Posterior cingulate gyrus (tissue), 11 donors: ENCODE results near the gene FAM227A.
"Not testable (repeated sequence)": the region's sequence is repeated elsewhere in the genome, so short reads cannot be mapped to it uniquely, and the experiment has no call there.

ENCODE experiments used
- DNase-seq, 10 donors: peaks; one replicate each; pipeline versions ENCODE4 v3.0.0 to v3.0.0-alpha.2; 2020 to 2021; ENCODE audit warnings: mixed read lengths in 3 of 10
- intact Hi-C: fragments of 100-400 bp; cut with DNase I; formaldehyde crosslinking; loops from one replicate; pipeline ENCODE4 v1.15.1; 2023

The FAM227A gene

DNA sequence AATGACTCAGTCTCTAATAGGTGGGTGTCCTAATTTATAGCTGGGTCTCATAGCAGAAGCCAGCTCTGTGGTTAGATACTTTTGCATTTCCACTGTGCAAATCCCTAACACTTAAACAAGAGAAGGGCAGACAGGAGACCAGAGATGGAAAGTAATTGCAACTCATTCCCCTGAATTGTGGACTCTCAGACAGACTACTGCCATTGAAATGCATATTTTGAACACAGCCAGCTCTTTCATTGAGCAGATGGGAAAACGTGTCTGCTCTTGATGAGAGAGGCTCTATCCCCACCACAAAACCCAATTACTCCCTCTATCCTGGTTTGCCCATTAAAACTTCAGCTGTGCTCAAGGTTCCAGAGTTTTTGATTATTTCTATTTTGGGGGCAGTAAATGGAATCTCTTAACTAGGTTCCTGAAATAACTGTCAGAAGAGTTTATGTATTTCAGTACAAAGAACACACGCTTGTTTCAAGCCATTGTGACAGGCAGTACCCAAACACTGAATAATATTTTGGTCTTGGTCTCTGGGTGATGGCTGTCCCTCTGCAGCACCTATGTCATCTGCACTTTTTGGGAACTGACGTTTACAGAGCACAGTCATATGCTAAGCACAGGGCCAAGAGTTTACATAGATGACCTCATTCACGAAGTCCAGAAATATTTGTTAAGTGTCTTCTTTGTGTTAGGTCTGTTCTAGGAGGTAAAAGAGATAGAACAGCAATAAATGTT is 41.7 kb downstream of the FAM227A start:
- intact Hi-C loops: no loop called here
- no peak for DNase-seq

DNA sequence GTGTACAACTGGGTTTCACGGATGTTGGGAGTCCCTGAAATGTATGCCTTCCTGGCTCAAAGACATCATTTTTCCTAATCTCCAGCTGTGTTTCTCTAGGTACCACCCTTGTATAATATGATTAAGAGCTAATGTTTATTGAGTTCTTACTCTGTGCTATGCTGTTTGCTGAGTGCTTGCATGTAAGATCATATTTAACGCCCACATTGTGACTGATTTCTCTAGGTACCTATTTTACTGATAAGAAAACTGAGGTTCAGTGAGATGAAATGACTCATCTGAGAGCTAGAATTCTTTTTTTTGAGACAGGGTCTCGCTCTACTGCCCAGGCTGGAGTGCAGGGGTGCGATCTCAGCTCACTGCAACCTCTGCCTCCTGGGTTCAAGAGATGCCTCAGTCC is 42.6 kb downstream of the FAM227A start:
- intact Hi-C loops: no loop called here
- DNase-seq: no peak

DNA sequence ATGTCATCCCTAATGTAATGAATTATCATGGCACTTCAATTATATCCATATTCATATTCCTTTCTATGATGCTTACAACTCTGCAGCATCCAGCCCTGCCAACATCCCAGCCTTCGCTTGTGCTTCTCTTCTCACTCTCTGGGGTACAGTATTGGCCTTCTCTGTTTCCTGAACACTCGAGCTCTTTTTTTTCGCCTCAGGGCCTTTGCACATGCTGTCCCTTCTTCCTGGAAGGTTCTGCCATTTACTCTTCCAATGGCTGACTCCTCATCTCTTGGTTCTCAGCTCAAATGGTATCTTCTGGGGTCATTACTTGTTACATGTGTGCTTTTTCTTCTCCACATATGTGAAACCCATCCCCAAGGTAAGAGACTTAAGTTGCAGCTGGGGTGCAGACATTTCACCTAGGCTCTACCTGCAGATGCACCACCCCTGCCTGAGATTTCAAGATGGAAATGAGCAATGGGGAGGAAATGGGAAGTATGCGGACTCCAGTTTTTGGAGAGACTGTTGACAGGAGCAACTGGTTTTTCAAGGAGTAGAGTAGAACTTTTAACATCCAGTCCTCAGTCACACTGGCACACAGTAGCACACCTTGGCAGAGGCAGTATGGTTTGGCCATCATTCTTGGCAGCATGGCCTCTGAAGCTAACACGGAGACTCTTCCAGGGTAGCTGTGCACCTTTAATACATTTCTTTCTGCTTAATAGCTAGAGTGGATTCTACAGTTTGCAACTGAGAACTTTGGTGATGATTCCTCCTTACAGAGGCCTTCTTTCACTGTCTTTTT is 43.8 kb downstream of the FAM227A start:
- intact Hi-C loops: no loop called here
- no peak for DNase-seq

DNA sequence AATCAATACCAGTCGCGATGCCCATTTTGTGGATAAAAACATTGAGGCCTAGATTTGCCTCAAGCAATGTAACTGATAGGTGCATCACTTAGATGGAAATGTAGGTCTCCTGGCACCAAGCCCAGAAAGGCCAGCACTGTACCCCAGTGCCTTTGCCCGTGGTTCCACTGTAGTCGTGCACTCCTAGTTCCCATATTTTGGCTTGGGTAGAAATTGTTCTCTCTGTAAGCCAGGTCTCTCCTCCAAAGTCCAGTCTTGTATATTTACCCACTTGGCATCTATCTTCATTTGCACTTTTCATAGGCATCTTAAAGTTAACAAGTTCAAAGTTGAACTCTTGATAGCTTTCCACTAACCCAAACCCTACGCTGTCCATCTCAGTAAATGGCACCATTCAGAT is 44.6 kb downstream of the FAM227A start:
- intact Hi-C loops: no loop called here
- DNase-seq: no peak

DNA sequence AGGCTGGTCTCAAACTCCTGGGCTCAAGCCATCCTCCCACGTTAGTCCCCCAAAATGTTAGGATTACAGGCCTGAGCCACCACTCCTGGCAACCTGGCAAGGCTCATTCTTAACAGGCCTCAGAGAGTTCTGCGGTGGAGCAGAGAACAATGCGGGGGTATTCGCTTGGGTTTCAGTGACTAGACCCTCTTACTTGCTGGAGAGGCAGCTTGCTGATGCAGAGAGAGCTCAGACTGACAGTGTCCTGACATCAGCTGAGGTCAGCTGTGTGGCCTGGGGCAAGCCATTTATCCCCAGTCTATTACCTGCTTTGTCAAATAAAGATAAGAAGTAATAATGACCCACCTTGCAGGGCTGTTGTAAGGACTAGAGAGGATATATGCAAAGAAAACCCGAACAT is 46.0 kb downstream of the FAM227A start:
- no peak for DNase-seq
- intact Hi-C loops: no loop called here

DNA sequence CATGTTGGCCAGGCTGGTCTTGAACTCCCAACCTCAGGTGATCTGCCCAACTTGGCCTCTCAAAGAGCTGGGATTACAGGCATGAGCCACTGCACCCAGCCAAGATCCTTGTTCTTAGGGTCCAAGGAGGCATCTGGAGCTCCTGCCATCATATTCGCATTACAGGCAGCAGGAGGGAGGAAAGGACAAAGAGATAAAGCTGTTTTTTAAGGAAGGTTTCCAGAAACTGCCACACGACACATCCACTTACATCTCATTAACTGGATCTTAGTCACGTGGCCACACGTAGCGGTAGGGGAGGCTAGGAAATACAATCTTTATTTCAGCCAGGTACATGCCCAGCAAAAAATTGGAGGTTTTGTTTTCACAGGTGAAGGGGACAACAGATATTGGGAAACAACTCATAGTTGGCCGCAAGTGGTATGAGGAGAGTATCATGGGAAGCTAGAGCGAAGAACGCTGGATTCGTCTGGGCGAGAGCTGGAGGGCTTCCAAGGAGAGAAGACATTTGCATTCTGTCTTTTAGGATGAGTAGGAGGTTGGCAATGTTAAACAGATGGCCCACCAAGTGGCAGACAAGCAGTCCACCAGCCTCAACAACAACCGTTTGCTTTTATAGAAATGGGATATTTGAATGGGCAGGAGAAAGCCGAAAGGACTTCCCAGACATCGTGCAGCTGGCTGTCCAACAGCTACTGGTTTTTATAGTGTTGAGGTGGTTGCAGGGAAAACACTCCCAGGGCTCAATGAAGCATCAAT is 47.0 kb downstream of the FAM227A start:
- peak in 6 of 10 donors; percentile 11 to 66 (median 28) for DNase-seq
- intact Hi-C loops: no loop called here

- no peak for DNase-seq
- intact Hi-C loops: no loop called here
These were observed 48.5 kb downstream of the FAM227A start for GRCh38 chr22:38607680-38608079.

- intact Hi-C loops: no loop called here
- DNase-seq: no peak
These were observed 54.0 kb downstream of the FAM227A start for GRCh38 chr22:38602166-38602565.

DNA sequence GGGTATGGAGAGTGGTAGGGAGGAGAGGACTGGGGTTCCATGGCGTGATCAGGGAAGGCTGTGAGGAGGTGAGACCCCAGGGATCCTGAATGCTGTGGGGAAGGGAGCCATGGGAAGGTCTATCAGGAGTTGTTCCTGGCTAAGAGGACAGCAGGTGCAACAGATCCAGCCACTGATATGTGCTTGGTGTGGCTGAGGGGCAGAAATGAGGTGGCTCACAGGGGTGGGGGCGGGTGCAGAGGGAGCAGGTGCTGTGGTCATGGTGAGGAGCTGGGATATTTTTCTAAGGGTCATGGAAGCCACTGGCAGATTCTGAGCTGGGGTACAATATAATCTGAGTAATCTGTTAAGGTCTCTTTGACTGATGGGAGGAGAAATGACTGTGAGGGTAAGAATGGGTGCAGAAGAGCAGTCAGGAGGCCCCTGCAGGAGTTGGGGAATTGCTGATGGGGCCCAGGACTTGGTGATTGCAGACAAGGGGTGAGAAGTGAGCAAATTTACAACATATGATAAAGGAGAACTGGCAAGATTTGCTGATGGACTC is 54.9 kb downstream of the FAM227A start:
- DNase-seq: no peak
- intact Hi-C loops: no loop called here

DNA sequence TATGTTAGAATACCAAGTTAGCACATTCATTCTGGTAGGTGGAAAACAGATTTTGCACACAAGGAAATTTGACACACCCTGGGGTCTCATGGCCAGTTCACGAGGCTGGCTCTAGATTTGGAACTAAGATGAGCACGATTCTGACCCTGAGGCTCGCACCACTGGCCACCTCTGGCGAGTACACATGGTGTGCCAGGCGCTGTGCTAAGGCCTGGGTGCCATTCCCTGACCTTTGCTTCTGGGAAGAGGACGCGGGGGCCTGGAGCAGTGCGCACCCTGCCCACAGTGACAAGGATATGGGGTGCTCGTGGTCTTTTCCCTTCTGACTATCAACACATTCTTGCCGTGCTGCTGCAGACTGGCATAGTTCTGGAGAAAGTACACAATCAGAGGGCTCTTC is 56.7 kb downstream of the FAM227A start:
- intact Hi-C loops: no loop called here
- DNase-seq: no peak

GRCh38 chr22:38582923-38583322 is 73.3 kb downstream of the FAM227A start:
- intact Hi-C loops, DNase-seq: not testable (repeated sequence)

GRCh38 chr22:38578505-38578904 is 77.7 kb downstream of the FAM227A start:
- intact Hi-C loops: no loop called here

GRCh38 chr22:38572065-38572464 is 84.1 kb downstream of the FAM227A start:
- intact Hi-C loops: loop anchor here (2.0 to 5.0 kb wide), 3 partner anchors 65 to 505 kb away; partner anchors contain the start of gene DDX17
- DNase-seq: peak in 1 of 10 donors; percentile 35

More at GRCh38 chr22:38578505-38578904, 77.7 kb downstream of the FAM227A start:
- DNase-seq: no peak

GRCh38 chr22:38570779-38571364 is 85.3 kb downstream of the FAM227A start:
- peak; percentile 48 to 96 (median 72) for DNase-seq
- intact Hi-C loops: loop anchor here (5.0 kb wide), 2 partner anchors 64 to 504 kb away; partner anchors contain the start of gene DDX17

- intact Hi-C loops: loop anchor here (5.0 kb wide), 2 partner anchors 63 to 503 kb away; partner anchors contain the start of gene DDX17
- DNase-seq: peak; percentile 59 to 95 (median 80)
These were observed 86.0 kb downstream of the FAM227A start, which contains the start of gene DMC1 for GRCh38 chr22:38569972-38570778. Gene DMC1 (minus strand): TSS chr22:38570183. CDS start chr22:38568256, 1,927 bp downstream.

DNA sequence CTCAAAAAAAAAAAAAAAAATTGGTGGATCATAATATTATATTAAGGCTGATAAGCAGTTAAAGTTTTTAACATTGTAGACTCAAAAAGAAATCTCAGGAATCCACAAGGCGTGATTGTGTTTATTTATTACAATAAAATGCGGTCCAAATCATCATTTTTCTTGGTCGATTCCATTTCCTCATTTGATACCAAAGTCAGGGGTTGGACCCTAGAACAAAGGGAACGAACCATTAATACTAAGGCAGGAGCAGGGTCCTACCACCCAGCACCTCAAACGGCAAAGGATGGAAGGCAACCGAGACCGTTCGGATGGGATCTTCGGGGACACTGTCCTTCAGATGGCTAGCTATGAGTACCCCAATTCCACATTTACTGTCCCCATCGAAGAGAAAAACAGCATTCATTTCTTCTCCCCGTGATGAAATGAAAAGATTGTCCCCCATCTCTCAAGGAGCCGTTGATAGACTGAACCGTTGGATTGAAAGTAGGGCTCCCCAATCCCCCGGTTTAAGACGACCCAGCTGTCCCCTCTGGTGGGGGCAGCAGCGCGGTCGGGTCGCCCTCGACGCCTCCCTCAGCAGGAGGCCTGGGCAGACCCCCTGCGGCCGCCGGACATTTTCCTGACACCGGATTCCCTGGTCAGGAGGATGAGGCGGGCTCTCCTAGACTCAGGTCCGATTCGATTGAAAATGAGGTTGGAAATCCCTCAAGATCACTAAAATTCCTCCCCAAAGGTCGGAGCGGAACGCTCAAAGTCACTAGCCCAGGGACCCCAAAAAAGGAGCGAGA is 86.8 kb downstream of the FAM227A start:
- intact Hi-C loops: no loop called here
- DNase-seq: peak in 2 of 10 donors; percentile 9 to 84

GRCh38 chr22:38567531-38568285 is 88.5 kb downstream of the FAM227A start:
- no peak for DNase-seq
- intact Hi-C loops: no loop called here
